Measurements from ENCODE around the gene HAVCR1. TPM values are rescaled to one million over a fixed set of nuclear protein-coding genes. Genes with fewer than 3 reads are reported as not detected.

HAVCR1 gene
- total and polyA plus RNA-seq, 2 experiments from 2014 or later: not detected

DNA sequence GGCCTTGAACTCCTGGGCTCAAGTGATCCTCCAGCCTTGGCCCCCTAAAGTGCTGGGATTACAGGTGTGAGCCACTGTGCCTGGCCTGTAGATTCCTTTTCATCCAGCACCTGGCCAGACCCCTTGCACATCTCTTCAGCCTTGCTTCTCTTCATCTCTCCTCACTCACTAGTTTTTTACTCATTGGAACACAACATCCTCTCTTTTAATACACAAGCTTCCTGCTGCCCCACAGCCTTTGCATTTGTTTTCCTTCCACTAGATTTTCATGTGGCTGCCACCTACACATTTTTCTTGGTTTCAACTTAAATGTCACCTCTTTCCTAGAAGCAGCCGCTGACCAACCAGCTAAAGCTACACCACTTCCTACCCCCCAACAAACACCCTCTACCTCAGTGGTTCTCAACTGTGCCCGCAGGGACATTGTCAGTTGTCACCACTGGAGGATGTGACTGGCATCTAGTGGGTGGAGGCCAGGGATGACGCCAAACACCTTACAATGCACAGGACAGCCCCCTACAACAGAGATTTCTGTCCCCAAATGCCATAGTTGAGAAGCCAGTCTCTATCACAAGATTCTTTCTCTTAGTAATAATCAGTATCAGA lies 33.7 kb downstream of the HAVCR1 start (continued):
- TF ChIP-seq, protein P1, sequence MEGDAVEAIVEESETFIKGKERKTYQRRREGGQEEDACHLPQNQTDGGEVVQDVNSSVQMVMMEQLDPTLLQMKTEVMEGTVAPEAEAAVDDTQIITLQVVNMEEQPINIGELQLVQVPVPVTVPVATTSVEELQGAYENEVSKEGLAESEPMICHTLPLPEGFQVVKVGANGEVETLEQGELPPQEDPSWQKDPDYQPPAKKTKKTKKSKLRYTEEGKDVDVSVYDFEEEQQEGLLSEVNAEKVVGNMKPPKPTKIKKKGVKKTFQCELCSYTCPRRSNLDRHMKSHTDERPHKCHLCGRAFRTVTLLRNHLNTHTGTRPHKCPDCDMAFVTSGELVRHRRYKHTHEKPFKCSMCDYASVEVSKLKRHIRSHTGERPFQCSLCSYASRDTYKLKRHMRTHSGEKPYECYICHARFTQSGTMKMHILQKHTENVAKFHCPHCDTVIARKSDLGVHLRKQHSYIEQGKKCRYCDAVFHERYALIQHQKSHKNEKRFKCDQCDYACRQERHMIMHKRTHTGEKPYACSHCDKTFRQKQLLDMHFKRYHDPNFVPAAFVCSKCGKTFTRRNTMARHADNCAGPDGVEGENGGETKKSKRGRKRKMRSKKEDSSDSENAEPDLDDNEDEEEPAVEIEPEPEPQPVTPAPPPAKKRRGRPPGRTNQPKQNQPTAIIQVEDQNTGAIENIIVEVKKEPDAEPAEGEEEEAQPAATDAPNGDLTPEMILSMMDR (conservative IDR thresholded peaks at IDR 0.05; ENCODE audit: low read depth in 2 of 2): no peak
- TF ChIP-seq NANOG (IDR thresholded peaks at IDR 0.05; ENCODE audit: borderline replicate concordance) (no peak), JUNB (IDR thresholded peaks at IDR 0.05; ENCODE audit: unreplicated experiment) (no peak)
- TF ChIP-seq, protein P2, sequence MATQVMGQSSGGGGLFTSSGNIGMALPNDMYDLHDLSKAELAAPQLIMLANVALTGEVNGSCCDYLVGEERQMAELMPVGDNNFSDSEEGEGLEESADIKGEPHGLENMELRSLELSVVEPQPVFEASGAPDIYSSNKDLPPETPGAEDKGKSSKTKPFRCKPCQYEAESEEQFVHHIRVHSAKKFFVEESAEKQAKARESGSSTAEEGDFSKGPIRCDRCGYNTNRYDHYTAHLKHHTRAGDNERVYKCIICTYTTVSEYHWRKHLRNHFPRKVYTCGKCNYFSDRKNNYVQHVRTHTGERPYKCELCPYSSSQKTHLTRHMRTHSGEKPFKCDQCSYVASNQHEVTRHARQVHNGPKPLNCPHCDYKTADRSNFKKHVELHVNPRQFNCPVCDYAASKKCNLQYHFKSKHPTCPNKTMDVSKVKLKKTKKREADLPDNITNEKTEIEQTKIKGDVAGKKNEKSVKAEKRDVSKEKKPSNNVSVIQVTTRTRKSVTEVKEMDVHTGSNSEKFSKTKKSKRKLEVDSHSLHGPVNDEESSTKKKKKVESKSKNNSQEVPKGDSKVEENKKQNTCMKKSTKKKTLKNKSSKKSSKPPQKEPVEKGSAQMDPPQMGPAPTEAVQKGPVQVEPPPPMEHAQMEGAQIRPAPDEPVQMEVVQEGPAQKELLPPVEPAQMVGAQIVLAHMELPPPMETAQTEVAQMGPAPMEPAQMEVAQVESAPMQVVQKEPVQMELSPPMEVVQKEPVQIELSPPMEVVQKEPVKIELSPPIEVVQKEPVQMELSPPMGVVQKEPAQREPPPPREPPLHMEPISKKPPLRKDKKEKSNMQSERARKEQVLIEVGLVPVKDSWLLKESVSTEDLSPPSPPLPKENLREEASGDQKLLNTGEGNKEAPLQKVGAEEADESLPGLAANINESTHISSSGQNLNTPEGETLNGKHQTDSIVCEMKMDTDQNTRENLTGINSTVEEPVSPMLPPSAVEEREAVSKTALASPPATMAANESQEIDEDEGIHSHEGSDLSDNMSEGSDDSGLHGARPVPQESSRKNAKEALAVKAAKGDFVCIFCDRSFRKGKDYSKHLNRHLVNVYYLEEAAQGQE (IDR thresholded peaks at IDR 0.05; ENCODE audit: unreplicated experiment): no peak

DNA sequence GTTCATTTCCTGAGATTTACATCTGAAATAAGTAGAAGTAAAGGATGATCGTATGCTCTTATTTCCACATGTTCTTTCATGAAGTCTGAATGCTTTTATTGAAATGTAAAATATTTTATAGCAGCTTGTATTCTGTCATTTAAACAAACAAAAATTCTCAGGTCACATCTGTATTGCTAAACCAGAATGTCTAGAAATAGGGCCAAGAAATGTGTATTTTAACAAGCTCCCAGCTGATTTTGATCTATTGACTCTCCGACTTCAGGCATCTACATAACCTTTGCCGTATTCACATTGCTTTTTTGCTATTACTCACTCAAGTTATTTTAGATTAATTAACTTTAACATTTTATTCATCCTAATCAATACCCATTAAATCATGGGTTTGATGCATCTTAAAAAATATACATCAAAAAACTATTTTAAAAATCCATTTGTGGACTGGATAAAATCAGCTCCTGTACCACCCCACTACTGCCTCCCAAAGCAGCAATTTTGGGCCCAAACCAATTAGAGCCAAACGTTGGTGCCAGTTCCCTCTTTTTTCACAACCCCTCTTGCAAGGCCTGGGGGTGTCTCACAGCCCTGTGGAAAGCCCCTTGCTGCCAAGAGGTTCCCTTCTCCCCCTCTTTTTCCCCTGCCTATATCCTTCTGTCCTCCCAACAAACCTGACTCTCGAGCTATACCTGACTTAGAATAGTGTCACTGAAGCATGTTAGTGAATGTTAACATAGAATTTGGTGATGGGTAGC lies 34.5 kb downstream of the HAVCR1 start:
- Mint-ChIP-seq H3K4me3 (no peak overlapping the region), H3K27me3 (ENCODE audit: insufficient read depth, low read depth, poor library complexity) (no peaks in the 10 kb centered on the region), H3K9me3 (no peaks in the 10 kb centered on the region; the same call in 2 of the 3 replicates), H3K36me3 (ENCODE audit: low read depth) (no peaks in the 10 kb centered on the region), H3K4me1 (peaks cover 4% of the 10 kb centered on the region; the same call in 2 of the 3 replicates), H3K27ac (no peak overlapping the region)
- H3K4me1 ChIP-seq (ENCODE audit: insufficient read depth): no peaks in the 10 kb centered on the region
- H4K20me1 ChIP-seq (replicated peaks; ENCODE audit: insufficient read depth): no peaks in the 10 kb centered on the region
- H3K79me2 ChIP-seq (replicated peaks; ENCODE audit: insufficient read depth): no peaks in the 10 kb centered on the region
- ATAC-seq (no peak), DNase-seq (ENCODE audit: low spot score) (no peak)
- H3K4me2 ChIP-seq: no peak overlapping the region
- peak overlapping the region; percentile 87 for H2AFZ ChIP-seq
- H3K9me2 ChIP-seq (ENCODE audit: insufficient read depth): no peaks in the 10 kb centered on the region
- no peaks in the 10 kb centered on the region for H3F3A ChIP-seq (replicated peaks; ENCODE audit: low read depth)
- H3K4me3 ChIP-seq: no peak overlapping the region
- no peaks in the 10 kb centered on the region for H3K27me3 ChIP-seq (ENCODE audit: insufficient read depth)
- no peak overlapping the region for H3K27ac ChIP-seq (ENCODE audit: low read depth)
- H3K36me3 ChIP-seq (ENCODE audit: insufficient read depth): no peaks in the 10 kb centered on the region
- TF ChIP-seq, protein P3, sequence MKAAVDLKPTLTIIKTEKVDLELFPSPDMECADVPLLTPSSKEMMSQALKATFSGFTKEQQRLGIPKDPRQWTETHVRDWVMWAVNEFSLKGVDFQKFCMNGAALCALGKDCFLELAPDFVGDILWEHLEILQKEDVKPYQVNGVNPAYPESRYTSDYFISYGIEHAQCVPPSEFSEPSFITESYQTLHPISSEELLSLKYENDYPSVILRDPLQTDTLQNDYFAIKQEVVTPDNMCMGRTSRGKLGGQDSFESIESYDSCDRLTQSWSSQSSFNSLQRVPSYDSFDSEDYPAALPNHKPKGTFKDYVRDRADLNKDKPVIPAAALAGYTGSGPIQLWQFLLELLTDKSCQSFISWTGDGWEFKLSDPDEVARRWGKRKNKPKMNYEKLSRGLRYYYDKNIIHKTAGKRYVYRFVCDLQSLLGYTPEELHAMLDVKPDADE (IDR thresholded peaks at IDR 0.05): no peak
- TF ChIP-seq, protein P1 (conservative IDR thresholded peaks at IDR 0.05; ENCODE audit: low read depth in 2 of 2): no peak
- TF ChIP-seq EZH2phosphoT487 (IDR thresholded peaks at IDR 0.05; ENCODE audit: unreplicated experiment) (no peak), STAT1 (IDR thresholded peaks at IDR 0.05; ENCODE audit: unreplicated experiment) (no peak), EZH2 (IDR thresholded peaks at IDR 0.05; ENCODE audit: low read depth, unreplicated experiment) (no peak), POLR2AphosphoS5 (IDR thresholded peaks at IDR 0.05; ENCODE audit: low read depth) (no peak), CREB1 (CRISPR knock-in tag; IDR thresholded peaks at IDR 0.05; ENCODE audit: low read depth) (no peak), JUNB (IDR thresholded peaks at IDR 0.05; ENCODE audit: unreplicated experiment) (no peak)
